ENCODE results near the gene SF3B2. TPM values are rescaled to one million over a fixed set of nuclear protein-coding genes. Genes with fewer than 3 reads are reported as not detected.

Gene SF3B2
- total RNA-seq, 2 experiments from 2014 or later = 185 to 260 TPM

GRCh38 chr11:66107600-66108510, 55.7 kb downstream of the SF3B2 start:
- H2AFZ ChIP-seq (ENCODE audit: low read length) = no peak overlapping the region
- no peak overlapping the region for H3K4me2 ChIP-seq (ENCODE audit: low read length)
- no peak overlapping the region for H3K4me3 ChIP-seq (ENCODE audit: low read depth, low read length, poor library complexity, severe bottlenecking)
- H3K9me2 ChIP-seq (ENCODE audit: insufficient read depth, low read length) = no peaks in the 10 kb centered on the region
- no peak overlapping the region for H3K27ac ChIP-seq (ENCODE audit: low read depth, low read length, poor library complexity, severe bottlenecking)
- BruUV-seq (replicated peaks) = no TSS peak
- H4K20me1 ChIP-seq (ENCODE audit: insufficient read depth, low read length) = no peaks in the 10 kb centered on the region
- no peak for TF ChIP-seq EZH2phosphoT487 (IDR thresholded peaks at IDR 0.05; ENCODE audit: borderline replicate concordance, low read depth, low read length)
- TF ChIP-seq, protein P1, sequence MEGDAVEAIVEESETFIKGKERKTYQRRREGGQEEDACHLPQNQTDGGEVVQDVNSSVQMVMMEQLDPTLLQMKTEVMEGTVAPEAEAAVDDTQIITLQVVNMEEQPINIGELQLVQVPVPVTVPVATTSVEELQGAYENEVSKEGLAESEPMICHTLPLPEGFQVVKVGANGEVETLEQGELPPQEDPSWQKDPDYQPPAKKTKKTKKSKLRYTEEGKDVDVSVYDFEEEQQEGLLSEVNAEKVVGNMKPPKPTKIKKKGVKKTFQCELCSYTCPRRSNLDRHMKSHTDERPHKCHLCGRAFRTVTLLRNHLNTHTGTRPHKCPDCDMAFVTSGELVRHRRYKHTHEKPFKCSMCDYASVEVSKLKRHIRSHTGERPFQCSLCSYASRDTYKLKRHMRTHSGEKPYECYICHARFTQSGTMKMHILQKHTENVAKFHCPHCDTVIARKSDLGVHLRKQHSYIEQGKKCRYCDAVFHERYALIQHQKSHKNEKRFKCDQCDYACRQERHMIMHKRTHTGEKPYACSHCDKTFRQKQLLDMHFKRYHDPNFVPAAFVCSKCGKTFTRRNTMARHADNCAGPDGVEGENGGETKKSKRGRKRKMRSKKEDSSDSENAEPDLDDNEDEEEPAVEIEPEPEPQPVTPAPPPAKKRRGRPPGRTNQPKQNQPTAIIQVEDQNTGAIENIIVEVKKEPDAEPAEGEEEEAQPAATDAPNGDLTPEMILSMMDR (conservative IDR thresholded peaks at IDR 0.05; ENCODE audit: low read length) = no peak
- H3K79me2 ChIP-seq (ENCODE audit: insufficient read depth, low read depth, low read length) = peaks cover 5% of the 10 kb centered on the region; the same call in 1 of the 2 replicates
- ChIA-PET CTCF (ENCODE audit: unreplicated experiment) (no interaction called here), POLR2A (interaction anchor here (0.8 to 1.1 kb wide), 2 partner anchors 8 to 19 kb away, joined by 3 to 4 read pairs; no protein-coding TSS in a partner anchor)
- DNase-seq (ENCODE audit: low spot score) = no peak
- intact Hi-C loops (cut with micrococcal nuclease; ENCODE audit: unreplicated experiment) = no loop called here
- no peaks in the 10 kb centered on the region for H3K9me3 ChIP-seq (ENCODE audit: low read length)
- H3K36me3 ChIP-seq (ENCODE audit: insufficient read depth, low read length) = peaks cover 9% of the 10 kb centered on the region
- H3K4me1 ChIP-seq (ENCODE audit: insufficient read depth, low read length, poor library complexity, severe bottlenecking) = peaks cover 32% of the 10 kb centered on the region

GRCh38 chr11:66109294-66109693, 57.1 kb downstream of the SF3B2 start:
- Histone ChIP-seq H4K20me1 (ENCODE audit: insufficient read depth, low read length) (no peaks in the 10 kb centered on the region), H2AFZ (ENCODE audit: low read length) (no peak overlapping the region), H3K9me2 (ENCODE audit: insufficient read depth, low read length) (no peaks in the 10 kb centered on the region), H3K9me3 (ENCODE audit: low read length) (no peaks in the 10 kb centered on the region), H3K4me2 (ENCODE audit: low read length) (no peak overlapping the region), H3K4me1 (ENCODE audit: insufficient read depth, low read length, poor library complexity, severe bottlenecking) (peaks cover 40% of the 10 kb centered on the region), H3K4me3 (ENCODE audit: low read depth, low read length, poor library complexity, severe bottlenecking) (no peak overlapping the region), H3K27ac (ENCODE audit: low read depth, low read length, poor library complexity, severe bottlenecking) (no peak overlapping the region), H3K36me3 (ENCODE audit: insufficient read depth, low read length) (0 out of 2 replicates have a peak, but pooled peaks cover 4% of the 10 kb centered on the region), H3K79me2 (ENCODE audit: insufficient read depth, low read depth, low read length) (peaks cover 9% of the 10 kb centered on the region; the same call in 1 of the 2 replicates)
- ChIA-PET POLR2A (interaction anchor here (0.7 to 3.0 kb wide), 2 partner anchors 8 to 15 kb away, joined by 3 to 11 read pairs; no protein-coding TSS in a partner anchor), CTCF (ENCODE audit: unreplicated experiment) (no interaction called here)
- no peak for DNase-seq (ENCODE audit: low spot score)
- intact Hi-C loops (cut with micrococcal nuclease; ENCODE audit: unreplicated experiment) = no loop called here
- no TSS peak for BruUV-seq (replicated peaks)
- TF ChIP-seq EZH2phosphoT487 (IDR thresholded peaks at IDR 0.05; ENCODE audit: borderline replicate concordance, low read depth, low read length) = no peak
- TF ChIP-seq, protein P1 (conservative IDR thresholded peaks at IDR 0.05; ENCODE audit: low read length) = no peak

Measured in OCI-LY7 (cell line).